ENCODE results near the gene KLF13. TPM values are rescaled to one million over a fixed set of nuclear protein-coding genes. Genes with fewer than 3 reads are reported as not detected.

The KLF13 gene
- total and polyA plus RNA-seq, 8 donors, result 12.3 to 57.1 (median 32.6) TPM

DNA sequence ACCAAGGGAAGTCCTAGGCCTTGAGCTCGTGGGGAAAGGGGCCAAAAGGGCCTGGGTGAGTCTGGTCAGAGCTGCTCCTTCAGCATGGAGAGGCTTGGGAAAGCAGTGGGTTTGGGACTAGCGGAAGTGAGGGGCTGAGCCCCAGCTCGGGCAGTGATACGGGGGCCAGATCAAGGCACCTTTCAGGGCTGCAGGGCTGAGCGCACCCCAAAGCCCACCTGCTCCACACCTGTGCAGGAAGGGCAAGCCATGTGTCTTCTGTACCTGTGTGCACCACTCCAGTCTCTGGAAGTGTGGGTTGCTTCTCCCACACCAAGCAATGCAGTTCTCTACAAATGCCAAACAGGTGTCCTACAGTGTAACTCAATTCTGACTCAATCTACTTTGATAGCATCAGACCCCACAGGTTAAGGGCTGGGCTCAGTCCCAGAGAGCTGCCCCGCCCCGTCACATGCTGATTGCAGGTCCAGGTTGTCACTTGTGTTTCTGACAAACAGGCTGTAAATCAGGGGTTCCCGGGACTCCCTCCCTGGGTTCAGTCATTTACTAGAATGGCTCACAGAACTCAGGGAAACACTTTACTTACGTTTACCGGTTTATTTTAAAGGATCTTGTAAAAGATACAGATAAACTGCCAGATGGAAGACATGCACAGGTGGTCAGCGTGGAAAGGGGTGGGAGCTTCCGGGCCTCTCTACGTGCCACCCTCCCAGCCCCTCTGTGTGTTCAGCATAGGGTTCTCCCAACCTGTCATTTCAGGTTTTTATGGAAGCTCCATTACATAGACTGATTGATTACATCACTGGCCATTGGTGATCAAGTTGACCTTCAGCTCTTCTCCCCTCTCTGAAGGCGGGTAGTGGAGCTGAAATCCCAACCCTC is 28.8 kb upstream of the KLF13 start:
- Histone ChIP-seq H3K36me3 (no peaks in the 10 kb centered on the region), H3K9me3 (no peaks in the 10 kb centered on the region), H3K27me3 (no peaks in the 10 kb centered on the region), H3K27ac (peak overlapping the region in 3 of 4 donors; percentile 55 to 80 (median 57)), H3K4me3 (no peak overlapping the region), H3K4me1 (peaks cover 0 to 16% (median 12%) of the 10 kb centered on the region in 3 donors)
- DNase-seq (peak in 2 of 6 donors; percentile 51 to 58), ATAC-seq (peak; percentile 14 to 31 (median 24)), FAIRE-seq (no peak)
- no peak for TF ChIP-seq CTCF (IDR thresholded peaks at IDR 0.05)
- intact Hi-C loops (cut with DNase I), result no loop called here
- WGBS, 2 donors, result 79 to 82% methylated on average over 14 of the region's 14 CpGs

DNA sequence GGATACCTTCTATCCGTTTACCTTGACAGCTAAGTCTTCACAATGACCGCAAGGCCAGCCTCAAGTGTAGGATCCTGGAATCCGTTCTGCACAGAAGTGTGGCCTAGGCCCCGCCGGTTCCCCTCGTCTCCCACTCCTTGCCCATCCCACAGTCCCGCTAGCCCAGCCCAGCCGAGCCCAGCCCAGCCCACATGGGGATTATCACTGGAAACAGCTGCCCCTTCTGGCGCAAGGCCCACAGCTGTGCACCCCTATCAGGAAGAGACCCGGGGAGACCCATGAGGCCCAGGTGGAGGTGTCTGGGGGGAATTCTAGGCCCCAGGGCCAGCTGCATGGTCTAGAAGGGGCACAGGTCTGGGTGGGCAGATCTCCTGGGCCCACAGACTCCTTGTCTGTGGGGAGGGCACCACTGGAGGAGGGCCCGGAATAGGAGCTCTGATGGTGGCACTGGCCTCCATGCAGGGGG is 27.9 kb upstream of the KLF13 start:
- no peak overlapping the region for H3K4me3 ChIP-seq
- no peak for TF ChIP-seq CTCF (IDR thresholded peaks at IDR 0.05)
- peak in 1 of 6 donors; percentile 49 for DNase-seq
- intact Hi-C loops (cut with DNase I), result no loop called here
- H3K36me3 ChIP-seq, result no peaks in the 10 kb centered on the region
- H3K4me1 ChIP-seq, result peaks cover 0 to 16% (median 12%) of the 10 kb centered on the region in 3 donors
- no peaks in the 10 kb centered on the region for H3K9me3 ChIP-seq
- FAIRE-seq, result no peak
- no peak overlapping the region for H3K27ac ChIP-seq
- H3K27me3 ChIP-seq, result no peaks in the 10 kb centered on the region
- WGBS, 2 donors, result 91 to 94% methylated on average over 11 of the region's 11 CpGs
- no peak for ATAC-seq

GRCh38 chr15:31300208-31300661 is 26.4 kb upstream of the KLF13 start:
- no peaks in the 10 kb centered on the region for H3K27me3 ChIP-seq
- intact Hi-C loops (cut with DNase I), result no loop called here
- no peak overlapping the region for H3K4me3 ChIP-seq
- no peaks in the 10 kb centered on the region for H3K9me3 ChIP-seq
- peaks cover 0 to 16% (median 12%) of the 10 kb centered on the region in 3 donors for H3K4me1 ChIP-seq
- FAIRE-seq, result no peak
- peak in 2 of 4 donors; percentile 13 to 44 for ATAC-seq
- H3K36me3 ChIP-seq, result no peaks in the 10 kb centered on the region
- peak in 4 of 6 donors; percentile 37 to 57 (median 39) for DNase-seq
- H3K27ac ChIP-seq, result no peak overlapping the region
- 61 to 62% methylated on average over 10 of the region's 10 CpGs for WGBS, 2 donors
- TF ChIP-seq CTCF (IDR thresholded peaks at IDR 0.05), result no peak

- ATAC-seq (no peak), DNase-seq (peak in 1 of 6 donors; percentile 30), FAIRE-seq (no peak)
- no peak for TF ChIP-seq CTCF (IDR thresholded peaks at IDR 0.05)
- H3K4me3 ChIP-seq, result no peak overlapping the region
- H3K9me3 ChIP-seq, result no peaks in the 10 kb centered on the region
- H3K36me3 ChIP-seq, result no peaks in the 10 kb centered on the region
- H3K4me1 ChIP-seq, result peaks cover 0 to 13% (median 12%) of the 10 kb centered on the region in 3 donors
- no peaks in the 10 kb centered on the region for H3K27me3 ChIP-seq
- 76 to 79% methylated on average over 16 of the region's 16 CpGs for WGBS, 2 donors
- intact Hi-C loops (cut with DNase I), result no loop called here
- no peak overlapping the region for H3K27ac ChIP-seq
Observed at GRCh38 chr15:31300981-31301672, 25.5 kb upstream of the KLF13 start.

Measured in pancreas (tissue), 10 donors.